Fibroblast of skin of right biceps (primary cell): ENCODE results near the gene ITGAL.
"Not testable (repeated sequence)": the region's sequence is repeated elsewhere in the genome, so short reads cannot be mapped to it uniquely, and the experiment has no call there.

Experiments
- DNase-seq: peaks from one replicate; pipeline ENCODE4 v3.0.0-alpha.2; 2013

ITGAL gene

GRCh38 chr16:30493941-30494488, 21.5 kb downstream of the ITGAL start:
- DNase-seq, result no peak

DNA sequence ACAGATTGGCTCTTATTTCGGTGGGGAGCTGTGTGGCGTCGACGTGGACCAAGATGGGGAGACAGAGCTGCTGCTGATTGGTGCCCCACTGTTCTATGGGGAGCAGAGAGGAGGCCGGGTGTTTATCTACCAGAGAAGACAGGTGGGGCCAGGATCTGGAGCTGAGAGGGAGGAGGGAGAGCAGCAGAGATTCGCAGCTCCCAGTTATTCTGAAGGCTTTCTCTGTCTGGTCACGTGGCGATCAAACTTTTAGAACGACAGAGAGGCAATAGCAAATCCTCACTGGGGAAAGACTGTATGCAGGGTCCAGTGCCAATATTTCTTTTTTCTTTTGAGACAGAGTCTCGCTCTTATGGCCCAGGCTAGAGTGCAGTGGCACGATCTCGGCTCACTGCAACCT, 22.2 kb downstream of the ITGAL start:
- no peak for DNase-seq

DNA sequence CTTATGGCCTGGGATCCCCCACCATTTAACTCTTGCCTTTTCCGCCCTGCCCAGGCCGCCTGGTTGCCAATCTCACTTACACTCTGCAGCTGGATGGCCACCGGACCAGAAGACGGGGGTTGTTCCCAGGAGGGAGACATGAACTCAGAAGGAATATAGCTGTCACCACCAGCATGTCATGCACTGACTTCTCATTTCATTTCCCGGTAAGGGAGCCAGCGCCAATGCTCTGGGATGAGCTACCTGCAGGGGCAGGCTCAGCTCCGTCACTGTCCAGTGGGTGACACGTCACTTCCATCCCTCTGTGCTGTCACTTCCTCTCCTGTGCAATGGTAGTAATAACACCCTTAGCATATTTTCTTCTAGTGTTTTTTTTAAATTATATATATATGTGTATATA, 26.7 kb downstream of the ITGAL start:
- DNase-seq, result no peak

DNA sequence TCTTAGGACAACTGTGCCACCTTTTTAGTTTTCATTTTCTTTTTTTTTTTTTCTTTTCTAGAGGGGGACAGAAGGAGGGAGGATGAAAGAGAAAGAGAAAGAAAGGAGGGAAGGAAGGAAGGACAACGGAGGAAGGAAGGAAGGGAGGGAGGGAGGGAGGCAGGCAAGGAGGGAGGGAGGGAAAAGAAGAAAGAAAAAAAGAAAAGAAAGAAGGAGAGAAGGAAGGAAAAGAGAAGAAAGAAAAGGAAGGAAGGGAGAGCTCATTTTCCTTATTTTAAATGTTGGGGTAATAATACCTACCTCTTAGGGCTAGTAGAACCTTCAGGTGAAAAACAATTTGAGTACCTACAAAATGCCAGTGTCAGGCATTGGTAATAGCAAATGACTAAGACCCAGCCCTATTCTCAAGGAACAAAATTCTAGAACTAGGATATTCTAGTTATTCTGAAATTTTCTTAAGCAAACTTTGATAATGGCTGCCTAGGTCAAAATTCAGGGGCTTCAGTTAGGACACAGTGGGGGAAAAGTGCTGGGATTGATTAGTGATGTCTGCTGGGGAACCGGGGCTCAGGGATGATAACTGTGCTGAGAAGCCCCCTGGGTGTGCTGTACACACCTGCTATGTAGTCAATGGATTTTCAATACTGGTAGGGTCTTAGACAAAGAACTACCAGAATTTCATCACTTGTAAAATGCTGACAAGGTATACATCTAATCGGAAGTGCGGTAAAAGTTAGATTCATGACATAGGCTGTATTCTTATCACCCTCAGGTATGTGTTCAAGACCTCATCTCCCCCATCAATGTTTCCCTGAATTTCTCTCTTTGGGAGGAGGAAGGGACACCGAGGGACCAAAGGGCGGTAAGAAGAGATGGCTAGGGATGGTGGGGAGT, 31.1 kb downstream of the ITGAL start:
- no peak for DNase-seq

GRCh38 chr16:30509081-30509765, 36.7 kb downstream of the ITGAL start:
- no peak for DNase-seq

GRCh38 chr16:30510376-30510938, 37.9 kb downstream of the ITGAL start:
- DNase-seq, result no peak

- no peak for DNase-seq
These were observed 39.0 kb downstream of the ITGAL start for GRCh38 chr16:30511509-30511908.

DNA sequence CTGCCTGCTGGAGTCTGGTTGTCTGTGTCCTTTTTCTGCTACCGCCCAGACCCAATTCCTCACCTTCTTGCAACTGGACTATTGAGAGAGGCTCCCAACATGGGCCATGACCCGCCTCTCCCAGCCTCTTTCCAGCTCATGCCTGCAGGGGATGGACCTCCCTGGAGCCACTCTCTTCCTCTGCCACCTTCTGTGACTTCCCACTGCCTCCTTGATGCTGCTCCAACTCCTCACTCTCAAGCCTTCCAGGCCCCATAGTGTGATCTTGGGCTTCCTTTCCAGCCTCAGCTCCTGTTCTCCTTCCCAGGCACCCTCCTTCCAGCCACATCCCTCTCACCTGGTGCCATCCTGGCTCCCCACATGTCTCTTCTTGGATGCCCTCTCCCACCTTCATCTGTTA, 42.7 kb downstream of the ITGAL start:
- no peak for DNase-seq

- DNase-seq, result no peak
These were observed 46.0 kb downstream of the ITGAL start for GRCh38 chr16:30518552-30518951.

DNA sequence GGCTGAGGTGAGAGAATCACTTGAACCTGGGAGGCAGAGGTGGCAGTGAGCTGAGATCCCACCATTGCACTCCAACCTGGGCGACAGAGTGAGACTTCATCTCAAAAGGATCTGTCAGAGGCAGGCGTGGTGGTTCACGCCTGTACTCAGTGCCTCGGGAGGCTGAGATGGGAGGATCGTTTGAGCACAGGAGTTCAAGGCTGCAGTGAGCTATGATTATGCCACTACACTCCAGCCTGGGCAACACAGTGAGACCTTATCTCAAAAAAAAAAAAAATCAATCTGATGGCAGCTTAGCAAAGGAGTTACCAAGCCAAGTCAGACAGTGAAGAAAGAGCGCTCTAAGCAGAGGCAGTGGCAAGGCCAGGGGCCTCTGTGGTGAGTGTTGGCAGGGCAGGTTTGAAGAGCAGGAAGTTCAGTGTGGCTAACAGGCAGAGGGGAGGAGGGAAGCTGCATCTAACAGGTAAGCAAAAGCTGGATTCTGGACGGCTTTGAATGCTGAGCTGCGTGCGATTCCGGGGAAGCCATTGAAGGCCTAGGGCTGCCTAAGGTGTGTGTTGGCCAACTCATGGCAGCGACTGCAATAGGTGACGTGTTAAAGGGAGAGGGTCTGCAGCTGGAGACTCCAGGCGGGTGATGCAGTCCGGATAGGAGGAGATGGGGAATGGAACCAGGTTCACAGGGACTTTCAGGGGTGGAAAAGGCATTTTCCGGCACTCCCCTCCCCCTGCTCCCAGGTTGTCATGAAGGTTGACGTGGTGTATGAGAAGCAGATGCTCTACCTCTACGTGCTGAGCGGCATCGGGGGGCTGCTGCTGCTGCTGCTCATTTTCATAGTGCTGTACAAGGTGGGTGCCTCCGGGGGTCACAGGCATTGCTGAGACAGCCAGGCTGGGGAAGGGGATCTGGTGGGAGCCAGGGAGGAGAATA, 46.8 kb downstream of the ITGAL start:
- no peak for DNase-seq

- no peak for DNase-seq
These were observed 48.9 kb downstream of the ITGAL start for GRCh38 chr16:30521476-30521872.

DNA sequence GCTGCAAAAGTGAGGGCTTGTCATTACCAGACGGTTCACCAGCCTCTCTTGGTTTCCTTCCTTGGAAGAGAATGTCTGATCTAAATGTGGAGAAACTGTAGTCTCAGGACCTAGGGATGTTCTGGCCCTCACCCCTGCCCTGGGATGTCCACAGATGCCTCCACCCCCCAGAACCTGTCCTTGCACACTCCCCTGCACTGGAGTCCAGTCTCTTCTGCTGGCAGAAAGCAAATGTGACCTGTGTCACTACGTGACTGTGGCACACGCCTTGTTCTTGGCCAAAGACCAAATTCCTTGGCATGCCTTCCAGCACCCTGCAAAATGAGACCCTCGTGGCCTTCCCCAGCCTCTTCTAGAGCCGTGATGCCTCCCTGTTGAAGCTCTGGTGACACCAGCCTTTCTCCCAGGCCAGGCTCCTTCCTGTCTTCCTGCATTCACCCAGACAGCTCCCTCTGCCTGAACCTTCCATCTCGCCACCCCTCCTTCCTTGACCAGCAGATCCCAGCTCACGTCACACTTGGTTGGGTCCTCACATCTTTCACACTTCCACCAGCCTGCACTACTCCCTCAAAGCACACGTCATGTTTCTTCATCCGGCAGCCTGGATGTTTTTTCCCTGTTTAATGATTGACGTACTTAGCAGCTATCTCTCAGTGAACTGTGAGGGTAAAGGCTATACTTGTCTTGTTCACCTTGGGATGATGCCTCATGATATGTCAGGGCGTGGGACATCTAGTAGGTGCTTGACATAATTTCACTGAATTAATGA, 49.5 kb downstream of the ITGAL start:
- DNase-seq, result no peak

DNA sequence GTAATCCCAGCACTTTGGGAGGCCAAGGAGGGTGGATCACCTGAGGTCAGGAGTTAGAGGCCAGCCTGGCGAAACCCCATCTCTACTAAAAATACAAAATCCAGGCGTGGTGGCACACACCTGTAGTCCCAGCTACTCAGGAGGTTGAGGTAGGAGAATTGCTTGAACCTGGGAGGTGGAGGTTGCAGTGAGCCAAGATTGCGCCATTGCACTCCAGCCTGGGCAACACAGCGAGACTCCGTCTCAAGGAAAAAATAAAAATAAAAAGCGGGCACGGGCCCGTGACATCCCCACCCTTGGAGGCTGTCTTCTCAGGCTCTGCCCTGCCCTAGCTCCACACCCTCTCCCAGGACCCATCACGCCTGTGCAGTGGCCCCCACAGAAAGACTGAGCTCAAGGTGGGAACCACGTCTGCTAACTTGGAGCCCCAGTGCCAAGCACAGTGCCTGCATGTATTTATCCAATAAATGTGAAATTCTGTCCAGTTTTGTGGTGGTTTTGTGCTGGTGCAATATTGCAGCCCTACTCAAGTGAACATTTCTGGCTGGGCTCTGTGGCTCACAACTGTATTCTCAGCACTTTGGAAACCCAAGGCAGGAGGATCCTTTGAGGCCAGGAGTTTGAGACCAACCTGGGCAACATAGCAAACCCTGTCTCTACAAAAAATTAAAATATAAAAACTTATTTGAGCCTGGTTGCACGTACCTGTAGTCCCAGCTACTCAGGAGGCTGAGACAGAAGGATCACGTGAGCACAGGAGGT, 50.3 kb downstream of the ITGAL start:
- DNase-seq, result not testable (repeated sequence)

GRCh38 chr16:30523768-30524574, 51.4 kb downstream of the ITGAL start:
- no peak for DNase-seq

DNA sequence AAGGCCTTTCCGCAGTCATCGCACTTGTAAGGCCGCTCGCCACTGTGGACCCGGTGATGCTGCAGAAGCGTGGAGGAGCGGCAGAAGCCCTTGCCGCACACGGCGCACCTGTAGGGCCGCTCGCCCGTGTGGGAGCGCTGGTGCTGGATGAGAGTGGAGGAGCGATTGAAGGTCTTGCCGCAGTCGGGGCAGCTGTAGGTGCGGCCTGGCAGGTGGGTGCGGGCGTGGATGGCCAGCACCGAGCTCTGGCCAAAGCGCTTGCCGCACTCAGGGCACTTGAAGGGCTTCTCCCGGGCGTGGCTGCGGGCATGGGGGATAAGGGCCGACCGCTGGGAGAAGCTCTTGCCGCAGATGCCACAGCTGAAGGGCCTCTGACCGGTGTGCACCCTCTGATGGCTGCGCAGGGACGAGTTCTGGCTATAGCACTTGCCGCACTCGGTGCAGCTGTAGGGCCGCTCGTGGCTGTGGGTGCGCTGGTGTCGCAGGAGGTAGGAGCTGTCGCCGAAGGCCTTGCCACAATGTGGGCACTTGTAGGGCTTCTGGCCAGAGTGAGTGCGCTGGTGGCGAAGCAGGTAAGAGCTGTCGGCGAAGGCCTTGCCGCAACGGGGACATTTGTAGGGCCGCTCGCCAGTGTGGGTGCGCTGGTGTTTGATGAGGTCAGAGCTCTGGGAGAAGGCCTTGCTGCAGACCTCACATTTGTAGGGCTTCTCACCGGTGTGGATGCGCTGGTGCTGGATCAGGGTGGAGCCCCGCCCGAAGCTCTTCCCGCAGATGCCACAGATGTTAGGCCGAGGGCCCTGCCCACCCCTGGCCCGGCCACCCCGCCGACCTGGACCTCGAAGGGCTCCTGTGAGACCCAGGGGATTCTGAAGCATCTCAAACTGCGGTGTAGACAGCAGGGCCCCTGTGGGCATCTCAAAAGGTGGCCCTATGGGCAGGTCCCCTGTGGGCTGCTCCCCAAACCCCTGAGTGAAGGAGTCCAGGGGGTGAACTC, 52.3 kb downstream of the ITGAL start:
- no peak for DNase-seq

DNA sequence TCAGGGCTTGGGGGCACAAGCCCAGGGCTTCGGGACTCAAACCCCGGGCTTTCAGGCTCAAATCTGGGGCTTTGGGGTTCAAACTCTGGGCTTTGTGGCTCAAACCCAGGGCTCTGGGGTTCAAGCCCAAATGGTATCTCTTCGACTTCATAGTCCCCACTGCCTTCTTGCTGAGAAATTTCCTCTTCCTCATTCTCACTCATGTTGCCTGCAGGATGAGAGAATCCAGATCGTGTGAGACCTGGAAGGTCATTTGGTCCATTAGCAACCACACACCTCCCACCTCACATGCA, 53.2 kb downstream of the ITGAL start:
- DNase-seq, result no peak

GRCh38 chr16:30526137-30526822, 53.7 kb downstream of the ITGAL start, which contains the start of gene ZNF768:
Gene ZNF768 (minus strand): TSS chr16:30526566. CDS start chr16:30526413, 153 bp downstream.
- DNase-seq, result peak; percentile 6
